Osteocyte (in vitro differentiated cells): Measurements from ENCODE around the gene SAMD1. TPM values are rescaled to one million over a fixed set of nuclear protein-coding genes. Genes with fewer than 3 reads are reported as not detected.

Experiments used
- DNase-seq: peaks from one replicate; pipeline ENCODE4 v3.0.0; 2021; ENCODE audit warnings: mixed read lengths; ENCODE audit not compliant: unreplicated experiment; ENCODE audit errors: extremely low spot score
- H3K27ac Mint-ChIP-seq: one replicate; pipeline ENCODE4 v1.8.0; 2021; ENCODE audit warnings: mild to moderate bottlenecking, mixed read lengths; ENCODE audit not compliant: unreplicated experiment
- H3K27me3 Mint-ChIP-seq: one replicate; pipeline ENCODE4 v1.8.0; 2021; ENCODE audit warnings: mixed read lengths; ENCODE audit not compliant: unreplicated experiment
- H3K36me3 Mint-ChIP-seq: one replicate; pipeline ENCODE4 v1.8.0; 2021; ENCODE audit warnings: mixed read lengths; ENCODE audit not compliant: unreplicated experiment
- H3K4me1 Mint-ChIP-seq: one replicate; pipeline ENCODE4 v1.8.0; 2021; ENCODE audit warnings: mixed read lengths; ENCODE audit not compliant: unreplicated experiment
- H3K4me3 Mint-ChIP-seq: one replicate; pipeline ENCODE4 v1.8.0; 2021; ENCODE audit warnings: mild to moderate bottlenecking, moderate library complexity, mixed read lengths; ENCODE audit not compliant: unreplicated experiment
- H3K9me3 Mint-ChIP-seq: one replicate; pipeline ENCODE4 v1.8.0; 2021; ENCODE audit warnings: mixed read lengths; ENCODE audit not compliant: unreplicated experiment
- total RNA-seq: library from RNA; stranded (reverse); gene quantifications from 2 replicates; pipeline ENCODE4 v1.2.1, GENCODE V29; 2021
- TF ChIP-seq, protein P1 (sequence below): fragments of 200-600 bp; sonication (generic); IDR thresholded peaks from 2 replicates; pipeline ENCODE4 v1.5.0; 2021; ENCODE audit warnings: antibody characterized with exemption, mild to moderate bottlenecking, moderate library complexity

SAMD1 gene
- total RNA-seq, 1 donor from 2014 or later, result 34.9 TPM

DNA sequence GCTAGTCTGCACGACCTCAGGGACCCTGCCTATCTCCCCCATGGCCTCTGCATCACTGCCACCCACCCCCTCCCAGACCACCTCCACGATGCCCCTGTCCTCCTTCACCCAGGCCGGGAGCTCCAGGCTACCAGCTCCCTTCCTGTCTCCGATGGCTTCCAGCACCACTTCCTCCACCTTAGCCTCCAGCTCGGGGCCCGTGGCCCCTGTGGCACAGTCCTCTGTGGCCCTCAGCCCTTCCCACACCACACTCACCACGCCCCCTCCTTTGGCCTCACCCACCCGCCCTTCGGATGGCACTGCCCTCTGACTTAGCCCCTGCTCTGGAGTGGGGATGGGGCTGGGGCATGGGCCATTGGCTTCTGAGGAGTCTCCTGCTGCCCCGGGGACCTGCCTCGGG, 35.8 kb downstream of the SAMD1 start:
- Mint-ChIP-seq H3K36me3 (peaks cover 3% of the 10 kb centered on the region), H3K27me3 (peaks cover 8% of the 10 kb centered on the region), H3K4me3 (no peak overlapping the region), H3K4me1 (peaks cover 12% of the 10 kb centered on the region), H3K27ac (no peak overlapping the region), H3K9me3 (no peaks in the 10 kb centered on the region)
- no peak for DNase-seq
- TF ChIP-seq, protein P1, sequence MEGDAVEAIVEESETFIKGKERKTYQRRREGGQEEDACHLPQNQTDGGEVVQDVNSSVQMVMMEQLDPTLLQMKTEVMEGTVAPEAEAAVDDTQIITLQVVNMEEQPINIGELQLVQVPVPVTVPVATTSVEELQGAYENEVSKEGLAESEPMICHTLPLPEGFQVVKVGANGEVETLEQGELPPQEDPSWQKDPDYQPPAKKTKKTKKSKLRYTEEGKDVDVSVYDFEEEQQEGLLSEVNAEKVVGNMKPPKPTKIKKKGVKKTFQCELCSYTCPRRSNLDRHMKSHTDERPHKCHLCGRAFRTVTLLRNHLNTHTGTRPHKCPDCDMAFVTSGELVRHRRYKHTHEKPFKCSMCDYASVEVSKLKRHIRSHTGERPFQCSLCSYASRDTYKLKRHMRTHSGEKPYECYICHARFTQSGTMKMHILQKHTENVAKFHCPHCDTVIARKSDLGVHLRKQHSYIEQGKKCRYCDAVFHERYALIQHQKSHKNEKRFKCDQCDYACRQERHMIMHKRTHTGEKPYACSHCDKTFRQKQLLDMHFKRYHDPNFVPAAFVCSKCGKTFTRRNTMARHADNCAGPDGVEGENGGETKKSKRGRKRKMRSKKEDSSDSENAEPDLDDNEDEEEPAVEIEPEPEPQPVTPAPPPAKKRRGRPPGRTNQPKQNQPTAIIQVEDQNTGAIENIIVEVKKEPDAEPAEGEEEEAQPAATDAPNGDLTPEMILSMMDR, result no peak

- Mint-ChIP-seq H3K4me1 (peaks cover 12% of the 10 kb centered on the region), H3K9me3 (no peaks in the 10 kb centered on the region), H3K36me3 (peaks cover 3% of the 10 kb centered on the region), H3K4me3 (no peak overlapping the region), H3K27me3 (peaks cover 5% of the 10 kb centered on the region), H3K27ac (no peak overlapping the region)
- TF ChIP-seq, protein P1, result no peak
- DNase-seq, result no peak
These were observed 36.5 kb downstream of the SAMD1 start for GRCh38 chr19:14054099-14054498.

- TF ChIP-seq, protein P1, result no peak
- no peaks in the 10 kb centered on the region for H3K9me3 Mint-ChIP-seq
- no peak overlapping the region for H3K27ac Mint-ChIP-seq
- peaks cover 2% of the 10 kb centered on the region for H3K27me3 Mint-ChIP-seq
- no peak overlapping the region for H3K4me3 Mint-ChIP-seq
- H3K36me3 Mint-ChIP-seq, result peaks cover 3% of the 10 kb centered on the region
- peaks cover 12% of the 10 kb centered on the region for H3K4me1 Mint-ChIP-seq
- no peak for DNase-seq
These were observed 37.1 kb downstream of the SAMD1 start for GRCh38 chr19:14053500-14053899.

DNA sequence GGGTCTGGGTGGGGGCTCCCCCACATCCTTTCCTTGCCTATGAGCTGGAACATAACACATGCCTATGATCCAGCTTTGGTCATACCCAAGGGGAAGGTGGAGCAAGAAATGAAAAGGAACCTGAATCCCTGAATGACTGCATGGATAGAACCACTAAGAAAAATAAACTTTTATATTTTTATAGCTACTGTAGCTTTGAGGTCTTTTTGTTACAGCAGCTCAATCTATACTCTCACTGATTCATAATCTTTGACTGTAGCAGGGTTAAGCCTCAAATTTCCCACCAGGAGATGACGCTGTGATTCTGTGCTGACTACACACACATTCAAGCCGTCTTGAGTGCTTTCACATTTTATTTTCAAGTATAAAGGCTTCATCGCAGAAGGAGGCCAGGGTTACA, 37.5 kb downstream of the SAMD1 start:
- DNase-seq, result no peak
- peaks cover 8% of the 10 kb centered on the region for H3K4me1 Mint-ChIP-seq
- no peaks in the 10 kb centered on the region for H3K9me3 Mint-ChIP-seq
- H3K27me3 Mint-ChIP-seq, result no peaks in the 10 kb centered on the region
- H3K4me3 Mint-ChIP-seq, result no peak overlapping the region
- H3K27ac Mint-ChIP-seq, result no peak overlapping the region
- H3K36me3 Mint-ChIP-seq, result peaks cover 3% of the 10 kb centered on the region
- TF ChIP-seq, protein P1, result no peak

- no peak for DNase-seq
- TF ChIP-seq, protein P1, result no peak
- no peak overlapping the region for H3K27ac Mint-ChIP-seq
- no peak overlapping the region for H3K4me3 Mint-ChIP-seq
- H3K27me3 Mint-ChIP-seq, result no peaks in the 10 kb centered on the region
- peaks cover 3% of the 10 kb centered on the region for H3K4me1 Mint-ChIP-seq
- H3K36me3 Mint-ChIP-seq, result peaks cover 3% of the 10 kb centered on the region
- H3K9me3 Mint-ChIP-seq, result no peaks in the 10 kb centered on the region
These were observed 38.1 kb downstream of the SAMD1 start for GRCh38 chr19:14052470-14052869.
